Adipose tissue (tissue), 3 donors: ENCODE results near the gene ARL15. TPM values are rescaled to one million over a fixed set of nuclear protein-coding genes. Genes with fewer than 3 reads are reported as not detected.

Experiments used
- H3K27ac ChIP-seq: one replicate; pipeline ENCODE4 v1.5.1; 2013; ENCODE audit warnings: low read depth, low read length
- WGBS, 3 donors: extraction: QIAGEN DNeasy Blood & Tissue Kit; methylation state at CpG; one replicate each; pipeline ENCODE4 v1.1.7; 2013; 5-methylcytosine and 5-hydroxymethylcytosine counted together
- polyA plus RNA-seq, 3 donors: library from polyadenylated mRNA; stranded (reverse); fragments of 200-250 nt; gene quantifications; one replicate each; pipeline ENCODE4 v1.2.3, GENCODE V29; 2013
- donor health status: healthy with polysubstance abuse.
- donor health status: Bipolar disorder and iron deficiency.
- donor health status: healthy.

Gene ARL15
- polyA plus RNA-seq, 3 donors = 5.1 to 29.2 (median 15.2) TPM

GRCh38 chr5:54317511-54318260, 7.3 kb upstream of the ARL15 start:
- no peak overlapping the region for H3K27ac ChIP-seq
- 82 to 88% (median 87%) methylated on average over 5 of the region's 5 CpGs for WGBS, 3 donors

GRCh38 chr5:54315736-54316528, 5.6 kb upstream of the ARL15 start:
- no peak overlapping the region for H3K27ac ChIP-seq
- WGBS, 3 donors = 78 to 91% (median 86%) methylated on average over 5 of the region's 5 CpGs

GRCh38 chr5:54313311-54314270, 3.2 kb upstream of the ARL15 start:
- no peak overlapping the region for H3K27ac ChIP-seq
- 63 to 89% (median 71%) methylated on average over 7 of the region's 7 CpGs for WGBS, 3 donors

GRCh38 chr5:54312499-54312898, 2.1 kb upstream of the ARL15 start:
- WGBS, 3 donors = 67 to 91% (median 87%) methylated on average over 3 of the region's 3 CpGs
- no peak overlapping the region for H3K27ac ChIP-seq

- WGBS, 3 donors = 0 to 1% (median 1%) methylated on average over 16 of the region's 16 CpGs
- H3K27ac ChIP-seq = no peak overlapping the region
These were observed 854 bp upstream of the ARL15 start for GRCh38 chr5:54311176-54311677.

DNA sequence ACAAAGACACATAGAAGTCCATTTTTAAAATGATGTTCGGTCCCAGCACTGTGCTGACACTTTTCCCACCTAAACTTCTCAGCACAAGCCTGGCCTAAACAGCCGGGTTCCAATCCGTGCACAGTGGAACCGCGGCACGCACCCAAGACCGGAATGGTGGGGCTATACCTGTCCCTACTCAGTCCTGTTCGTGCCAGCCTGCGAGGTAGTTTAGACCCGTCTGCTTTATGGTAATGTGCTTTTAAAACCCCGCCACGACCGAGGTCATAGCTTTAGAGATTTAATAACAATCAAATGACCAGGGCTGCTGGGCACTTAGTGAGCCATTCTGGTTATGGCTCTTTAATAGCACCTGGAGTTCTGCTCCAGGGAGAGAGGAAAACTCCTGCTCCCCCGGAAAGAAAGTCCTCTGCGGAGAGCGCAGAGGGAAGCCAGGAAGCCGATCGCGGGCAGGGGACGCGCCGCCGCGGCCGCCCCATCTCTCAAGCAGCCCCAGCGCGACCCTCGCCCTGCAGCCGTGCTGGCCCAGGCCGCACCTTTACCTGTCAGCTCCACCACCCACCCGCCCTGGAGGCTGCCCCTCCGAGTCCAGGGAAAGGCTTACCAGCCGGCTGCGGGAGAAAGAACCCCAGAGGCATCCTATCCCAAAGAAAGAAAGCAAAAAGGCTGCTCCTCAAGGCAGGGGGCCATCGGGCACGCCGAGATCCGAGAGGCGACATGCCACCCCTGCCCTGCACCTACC, 511 bp downstream of the ARL15 start:
- WGBS, 3 donors = 0% methylated on average over 39 of the region's 39 CpGs
- no peak overlapping the region for H3K27ac ChIP-seq

DNA sequence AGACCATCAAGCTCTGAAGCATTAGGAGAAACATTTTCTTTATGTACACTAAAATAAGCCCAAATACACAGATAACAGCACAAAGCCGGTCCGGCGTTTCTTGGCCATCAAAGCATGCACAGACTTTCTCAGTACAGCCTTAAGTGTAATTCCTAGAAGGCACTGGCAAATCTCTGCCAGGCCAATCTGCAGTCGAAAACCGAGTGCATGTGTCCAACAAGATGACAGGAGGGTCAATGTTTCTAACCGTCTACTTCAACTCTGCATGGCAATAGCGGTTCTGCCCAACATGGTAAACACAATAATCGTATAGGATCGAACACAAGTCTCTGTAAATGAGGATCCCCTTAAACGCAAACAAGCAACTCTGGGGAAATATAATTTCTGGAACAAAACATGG, 1.1 kb downstream of the ARL15 start:
- no peak overlapping the region for H3K27ac ChIP-seq
- 4 to 24% (median 20%) methylated on average over 10 of the region's 10 CpGs for WGBS, 3 donors

GRCh38 chr5:54307583-54307982, 2.8 kb downstream of the ARL15 start:
- WGBS, 3 donors = 82 to 88% (median 86%) methylated on average over 3 of the region's 3 CpGs
- H3K27ac ChIP-seq = no peak overlapping the region

DNA sequence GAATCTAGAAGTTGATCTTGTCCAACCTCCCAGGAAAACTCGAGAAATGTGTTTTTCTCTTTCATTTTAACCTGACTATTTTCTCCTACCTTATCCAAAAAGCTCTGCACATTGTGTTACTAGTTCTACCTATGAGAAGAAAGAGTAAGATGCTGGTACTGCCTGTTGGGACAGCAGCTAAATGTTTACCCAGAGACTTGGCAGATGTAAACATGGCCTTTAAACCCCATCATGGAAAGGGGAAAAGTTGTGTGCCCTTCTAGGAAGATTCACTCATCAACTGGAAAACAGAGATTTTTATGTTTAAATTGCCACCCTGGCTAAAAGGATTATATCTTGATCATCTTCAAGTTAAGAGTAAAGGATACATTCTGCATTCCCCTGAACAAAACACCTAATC, 3.5 kb downstream of the ARL15 start:
- 91 to 93% (median 92%) methylated on average over 1 of the region's 1 CpG for WGBS, 3 donors
- H3K27ac ChIP-seq = no peak overlapping the region

- 80 to 90% (median 87%) methylated on average over 4 of the region's 4 CpGs for WGBS, 3 donors
- H3K27ac ChIP-seq = no peak overlapping the region
These were observed 4.6 kb downstream of the ARL15 start for GRCh38 chr5:54305737-54306136.

DNA sequence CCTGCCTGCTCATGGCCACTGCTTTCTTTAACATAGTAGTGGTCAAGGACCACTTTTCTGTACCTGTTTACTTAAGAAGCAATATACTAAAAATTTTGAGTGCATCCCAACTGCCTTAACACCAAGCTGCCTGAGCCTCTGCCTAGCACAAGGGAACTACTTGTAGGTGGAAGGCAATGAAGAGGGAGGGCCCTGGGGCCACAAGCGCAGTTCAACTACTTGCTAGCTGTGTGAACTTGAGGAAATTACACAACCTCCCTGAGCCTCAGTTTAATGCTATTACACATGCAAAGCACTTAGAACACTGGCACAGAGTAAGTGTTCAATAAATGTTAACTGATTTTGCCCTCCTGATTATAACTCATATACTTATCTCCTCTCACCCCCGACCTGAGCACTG, 6.3 kb downstream of the ARL15 start:
- H3K27ac ChIP-seq = no peak overlapping the region
- WGBS, 3 donors = 77 to 86% (median 77%) methylated on average over 2 of the region's 2 CpGs

- H3K27ac ChIP-seq = no peak overlapping the region
- 87 to 90% (median 89%) methylated on average over 5 of the region's 5 CpGs for WGBS, 3 donors
These were observed 8.1 kb downstream of the ARL15 start for GRCh38 chr5:54302267-54302687.

DNA sequence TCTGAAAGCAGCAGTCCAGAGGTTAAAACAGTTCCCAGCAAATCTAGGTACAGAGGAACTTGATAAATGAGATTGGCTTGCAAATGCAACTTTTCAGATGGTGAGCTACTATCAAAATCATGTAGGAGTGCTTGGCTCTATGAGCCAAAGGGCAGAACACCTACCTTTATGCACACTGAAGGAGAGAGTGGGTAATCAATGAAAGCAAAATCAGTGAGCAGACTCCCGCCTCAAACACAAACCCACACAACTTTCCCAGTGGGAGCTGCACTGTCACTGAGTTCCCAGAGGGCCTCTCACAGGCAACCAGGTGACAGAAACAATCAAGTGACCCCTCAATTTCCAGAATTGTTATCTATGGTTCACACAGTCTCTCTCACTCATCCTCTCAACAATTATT, 8.5 kb downstream of the ARL15 start:
- 84 to 89% (median 89%) methylated on average over 1 of the region's 1 CpG for WGBS, 3 donors
- no peak overlapping the region for H3K27ac ChIP-seq

DNA sequence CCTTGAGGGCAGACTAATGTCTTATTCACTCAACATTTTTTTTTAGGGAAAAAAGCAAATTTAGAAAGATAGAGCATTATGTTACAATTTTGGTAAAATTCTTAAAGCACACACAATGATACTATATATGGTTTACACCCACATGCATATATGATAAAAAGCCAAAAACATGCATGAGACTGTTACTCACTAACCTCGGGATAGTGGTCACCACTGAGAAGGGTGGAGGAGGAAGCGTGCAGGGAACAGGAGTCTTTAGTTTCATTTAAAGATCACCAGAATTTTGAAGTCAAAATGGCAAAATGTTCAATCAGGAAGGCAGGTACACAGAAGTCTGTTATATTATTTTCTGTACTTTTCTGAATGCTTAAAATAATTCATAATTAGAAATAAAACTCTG, 9.2 kb downstream of the ARL15 start:
- WGBS, 3 donors = 51 to 78% (median 71%) methylated on average over 2 of the region's 2 CpGs
- H3K27ac ChIP-seq = no peak overlapping the region

GRCh38 chr5:54298947-54299346, 11.4 kb downstream of the ARL15 start:
- no peak overlapping the region for H3K27ac ChIP-seq
- WGBS, 3 donors = 95 to 99% (median 97%) methylated on average over 5 of the region's 5 CpGs

DNA sequence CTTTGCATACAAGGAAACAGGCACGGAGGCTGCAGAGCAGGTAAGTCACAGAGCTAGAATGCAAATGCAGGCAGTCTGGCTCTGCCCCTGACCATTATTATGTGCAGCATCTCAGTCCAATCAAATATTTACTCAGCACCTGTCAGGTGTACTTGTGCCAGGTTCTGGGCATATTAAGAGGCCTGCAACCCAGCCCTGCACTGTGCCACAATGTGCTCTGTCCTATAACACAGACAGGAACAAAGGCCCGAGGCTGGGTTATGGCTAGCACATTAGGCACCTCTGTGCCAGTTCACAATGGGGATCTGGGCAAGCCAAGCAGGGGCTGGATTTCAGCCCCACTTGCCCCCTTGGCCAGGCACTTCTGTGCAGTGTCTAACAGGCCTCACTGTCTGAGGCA, 14.0 kb downstream of the ARL15 start:
- 35 to 80% (median 65%) methylated on average over 2 of the region's 2 CpGs for WGBS, 3 donors
- H3K27ac ChIP-seq = no peak overlapping the region

DNA sequence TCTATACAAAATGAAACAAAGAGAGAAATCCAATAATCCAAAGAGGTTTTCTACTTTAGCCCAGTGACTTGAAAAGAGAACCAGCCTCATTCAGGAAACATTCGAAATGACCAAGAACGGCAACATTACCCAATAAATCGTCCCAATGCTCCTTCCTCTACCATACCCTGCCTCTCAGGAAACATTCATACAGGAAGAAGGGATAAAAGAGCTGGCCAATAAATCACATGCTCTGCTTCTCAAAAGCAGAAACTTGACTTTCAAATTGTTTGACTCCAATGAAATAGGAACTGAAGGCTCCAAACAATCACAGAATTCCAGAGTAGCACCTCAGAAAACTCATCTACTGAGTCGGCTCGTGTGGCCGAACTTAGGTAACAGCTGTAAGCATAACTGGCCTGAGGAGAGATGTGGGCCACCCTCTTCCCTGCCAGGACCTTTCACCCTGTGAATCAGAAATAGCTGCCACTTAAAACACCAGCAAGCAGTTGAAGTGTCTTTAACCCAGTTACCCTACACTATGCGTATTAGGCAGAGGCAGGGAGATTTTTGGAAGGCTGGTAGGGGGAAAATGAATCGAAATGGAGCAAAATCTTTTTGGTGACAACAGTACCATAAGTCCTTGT, 14.6 kb downstream of the ARL15 start:
- no peak overlapping the region for H3K27ac ChIP-seq
- WGBS, 3 donors = 42 to 77% (median 45%) methylated on average over 8 of the region's 8 CpGs
